ENCODE measurements around the gene TBCK.

DNA sequence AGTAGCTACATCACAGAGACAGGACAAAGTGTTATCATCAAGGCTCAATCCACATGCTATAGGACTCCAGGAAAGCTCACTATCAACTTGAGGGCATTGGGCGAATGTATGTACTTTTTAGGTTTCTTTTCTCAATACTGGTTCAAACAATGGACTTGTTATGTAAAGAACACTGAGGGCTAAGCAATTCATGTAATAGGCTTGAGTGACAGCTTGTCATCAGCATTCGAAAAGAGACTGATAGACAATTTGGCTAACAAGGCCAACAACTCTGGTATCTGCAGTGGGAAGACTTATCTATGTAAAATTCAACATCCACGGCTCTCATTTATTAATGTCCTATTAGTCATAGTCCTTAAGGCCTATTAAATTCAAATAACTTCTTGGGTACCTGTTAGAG, 279.7 kb downstream of the TBCK start:
- TF ChIP-seq, protein P1, sequence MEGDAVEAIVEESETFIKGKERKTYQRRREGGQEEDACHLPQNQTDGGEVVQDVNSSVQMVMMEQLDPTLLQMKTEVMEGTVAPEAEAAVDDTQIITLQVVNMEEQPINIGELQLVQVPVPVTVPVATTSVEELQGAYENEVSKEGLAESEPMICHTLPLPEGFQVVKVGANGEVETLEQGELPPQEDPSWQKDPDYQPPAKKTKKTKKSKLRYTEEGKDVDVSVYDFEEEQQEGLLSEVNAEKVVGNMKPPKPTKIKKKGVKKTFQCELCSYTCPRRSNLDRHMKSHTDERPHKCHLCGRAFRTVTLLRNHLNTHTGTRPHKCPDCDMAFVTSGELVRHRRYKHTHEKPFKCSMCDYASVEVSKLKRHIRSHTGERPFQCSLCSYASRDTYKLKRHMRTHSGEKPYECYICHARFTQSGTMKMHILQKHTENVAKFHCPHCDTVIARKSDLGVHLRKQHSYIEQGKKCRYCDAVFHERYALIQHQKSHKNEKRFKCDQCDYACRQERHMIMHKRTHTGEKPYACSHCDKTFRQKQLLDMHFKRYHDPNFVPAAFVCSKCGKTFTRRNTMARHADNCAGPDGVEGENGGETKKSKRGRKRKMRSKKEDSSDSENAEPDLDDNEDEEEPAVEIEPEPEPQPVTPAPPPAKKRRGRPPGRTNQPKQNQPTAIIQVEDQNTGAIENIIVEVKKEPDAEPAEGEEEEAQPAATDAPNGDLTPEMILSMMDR (IDR thresholded peaks at IDR 0.05), result no peak
- TF ChIP-seq POLR2A (IDR thresholded peaks at IDR 0.05; ENCODE audit: low read depth) (no peak), EP300 (IDR thresholded peaks at IDR 0.05) (no peak)
